RWPE1 (cell line): ENCODE results near the gene SHB.

Source experiments
- CTCF ChIA-PET: fragments of 350-600 bp; sonication (Branson Sonifier 250); formaldehyde crosslinking; extraction: SDS; loops from one replicate; lab custom pipeline; 2021; lab: Yijun Ruan, JAX
- POLR2A ChIA-PET: fragments of 400-600 bp; formaldehyde crosslinking; extraction: SDS; loops from one replicate; lab custom pipeline; 2020; ENCODE audit warnings: antibody characterized with exemption; ENCODE audit not compliant: low non-redundant PET; lab: Yijun Ruan, JAX
- DNase-seq: peaks from one replicate; pipeline ENCODE4 v3.0.0; 2012; ENCODE audit warnings: low spot score
- H3K27ac ChIP-seq: fragments of 450-650 bp; 2 replicates; pipeline ENCODE4 v1.5.1; 2017
- CTCF ChIP-seq: fragments of 450-650 bp; conservative IDR thresholded peaks from 2 replicates; pipeline ENCODE4 v1.5.1; 2017; ENCODE audit warnings: low read depth, mild to moderate bottlenecking

The SHB gene

DNA sequence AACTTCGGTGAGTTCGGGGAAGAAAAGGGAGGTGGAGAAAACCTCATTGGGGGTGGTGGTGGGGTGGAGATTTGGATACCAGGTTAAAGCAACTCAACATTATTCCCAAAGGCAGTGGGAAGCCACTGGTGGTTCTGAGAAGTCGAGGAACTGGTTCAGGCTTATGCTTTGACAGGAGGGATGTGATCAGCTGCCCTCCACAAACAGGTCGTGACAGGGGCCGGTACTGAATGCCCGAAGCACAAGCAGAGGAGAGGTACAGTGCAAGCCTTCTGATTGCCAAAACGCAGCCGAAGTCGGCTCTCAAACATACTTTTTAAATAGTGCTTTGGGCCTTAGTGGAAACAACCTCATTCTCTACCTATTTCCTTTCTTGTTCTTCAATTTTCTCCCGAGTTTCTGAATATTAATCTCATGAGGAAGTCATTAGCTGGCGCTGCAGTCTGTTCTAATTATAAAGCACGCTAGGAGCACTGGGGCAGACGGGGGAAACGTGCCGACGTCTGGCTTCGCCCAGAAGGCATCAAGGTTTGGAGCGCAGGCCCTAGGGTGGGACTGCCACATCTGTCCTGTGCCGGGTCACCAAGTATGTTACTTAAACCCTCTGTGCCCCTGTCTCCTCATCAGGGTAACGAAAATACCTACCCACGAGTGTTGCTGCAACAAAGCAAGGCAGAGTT, 27.3 kb downstream of the SHB start:
- TF ChIP-seq CTCF = no peak
- no peak for DNase-seq
- CTCF ChIA-PET = no interaction called here
- POLR2A ChIA-PET = no interaction called here
- H3K27ac ChIP-seq = peak overlapping the region; percentile 93

DNA sequence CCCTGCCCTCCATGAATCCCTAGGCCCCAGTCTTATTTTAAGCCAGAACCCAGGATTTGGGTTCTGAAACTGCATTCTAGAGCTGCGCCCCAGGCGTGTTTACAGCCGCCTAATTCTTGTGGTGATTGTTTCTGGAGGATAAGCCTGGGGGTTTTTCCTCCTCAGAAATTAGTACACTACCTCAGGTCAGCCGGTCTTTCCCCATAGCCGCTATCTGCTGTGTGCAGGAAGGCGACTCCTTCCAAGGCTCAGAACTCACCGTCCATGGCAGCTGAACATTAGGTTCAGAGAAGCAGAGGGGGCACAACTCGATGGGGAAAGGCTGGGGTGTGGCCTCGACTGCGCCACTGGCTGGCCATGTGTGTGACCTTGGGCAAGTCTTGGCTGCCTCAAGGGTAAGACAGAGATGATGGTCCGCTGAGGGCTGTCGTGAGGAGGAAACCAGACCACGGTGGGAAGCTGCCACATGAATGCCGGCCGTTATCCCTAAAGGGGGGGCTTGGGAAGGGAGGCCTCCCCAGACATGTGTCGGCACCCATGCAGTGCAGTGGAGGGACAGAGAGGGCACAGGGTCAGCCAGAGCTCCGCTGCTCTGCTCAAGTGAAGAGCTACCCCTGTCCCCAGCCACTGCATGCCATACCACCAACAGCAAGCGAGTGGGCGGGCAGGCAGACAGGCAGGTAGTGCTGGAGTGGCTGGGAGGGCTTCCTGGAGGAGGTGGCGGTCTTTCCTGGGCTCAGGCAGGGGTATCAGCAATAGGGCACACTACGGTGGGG, 28.9 kb downstream of the SHB start:
- DNase-seq = no peak
- H3K27ac ChIP-seq = peak overlapping the region; percentile 93
- TF ChIP-seq CTCF = no peak
- ChIA-PET POLR2A (no interaction called here), CTCF (interaction anchor here (1.0 kb wide), 1 partner anchor 57 kb away, joined by 7 read pairs; no protein-coding TSS in a partner anchor)

- TF ChIP-seq CTCF = no peak
- ChIA-PET CTCF (interaction anchor here (1.0 kb wide), 1 partner anchor 56 kb away, joined by 7 read pairs; no protein-coding TSS in a partner anchor), POLR2A (no interaction called here)
- peak overlapping the region; percentile 93 for H3K27ac ChIP-seq
- DNase-seq = no peak
Measured at GRCh38 chr9:38039090-38039906, 29.7 kb downstream of the SHB start.

DNA sequence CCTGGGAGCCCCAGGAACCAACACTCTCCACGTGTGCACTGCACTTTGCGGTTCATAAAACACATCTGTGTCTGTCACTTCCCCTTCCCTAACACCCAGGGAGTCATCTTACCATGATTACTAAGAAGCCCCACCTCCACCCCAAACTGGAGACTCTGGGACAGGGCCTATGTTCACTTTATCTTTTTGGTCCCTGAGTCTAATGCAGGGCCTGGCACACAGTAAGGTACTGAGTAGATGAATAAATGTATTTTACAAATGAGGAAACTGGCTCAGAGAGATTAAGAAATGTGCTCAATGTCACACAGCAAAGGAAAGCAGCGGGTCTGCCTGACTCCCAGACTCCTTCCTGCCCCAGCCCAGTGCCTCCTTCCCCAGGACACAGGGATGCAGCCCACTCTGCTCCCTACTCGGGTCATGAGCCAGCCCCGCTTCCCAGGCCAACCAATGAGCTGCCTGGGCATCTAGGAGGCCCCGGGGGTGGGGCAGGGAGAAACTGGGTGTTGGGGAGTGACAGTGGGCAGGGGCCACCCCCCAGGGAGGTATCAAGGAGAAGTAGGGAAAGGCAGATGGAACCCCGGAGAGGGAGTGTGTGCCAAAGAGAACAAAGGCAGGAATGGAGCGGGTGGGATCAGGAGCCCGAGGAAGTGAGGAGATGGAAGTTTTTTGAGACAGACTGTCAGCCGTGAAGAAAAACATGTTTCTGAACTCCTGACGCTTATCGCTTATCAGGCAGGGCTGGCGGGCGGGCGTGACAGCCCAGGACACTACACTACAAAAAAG, 30.5 kb downstream of the SHB start:
- POLR2A ChIA-PET = no interaction called here
- DNase-seq = no peak
- no peak for TF ChIP-seq CTCF
- CTCF ChIA-PET = no interaction called here
- H3K27ac ChIP-seq = peak overlapping the region; percentile 93

DNA sequence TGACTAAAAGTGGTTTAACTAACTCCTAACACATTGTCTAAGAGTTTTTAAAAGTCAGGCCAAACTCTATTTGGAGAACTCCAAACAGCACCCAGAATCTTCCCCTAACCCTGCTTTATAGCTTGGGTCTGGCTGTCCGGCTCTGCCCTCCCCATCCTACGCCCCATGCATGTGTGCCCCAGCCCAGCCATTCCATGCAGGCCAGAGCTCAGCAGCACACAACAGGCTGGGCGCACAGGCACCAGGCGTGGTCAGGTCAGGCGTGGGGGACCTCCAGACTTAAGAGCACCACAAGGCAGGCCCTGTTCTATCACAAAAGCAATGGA, 31.1 kb downstream of the SHB start:
- POLR2A ChIA-PET = no interaction called here
- peak overlapping the region; percentile 93 for H3K27ac ChIP-seq
- DNase-seq = no peak
- no peak for TF ChIP-seq CTCF
- CTCF ChIA-PET = no interaction called here
